Heart left ventricle (tissue), 13 donors: ENCODE results near the gene TANGO6.

ENCODE experiments used
- CTCF ChIP-seq, 12 donors: fragments of 200-600 bp; sonication (generic) in 4 of 12; IDR thresholded peaks; one replicate each; pipeline versions ENCODE4 v1.5.0 to v1.8.0; 2018 to 2022; ENCODE audit warnings: antibody characterized with exemption in 12 of 12, mild to moderate bottlenecking in 5 of 12
- POLR2A ChIP-seq, 2 donors: fragments of 450-650 bp; IDR thresholded peaks; one replicate each; pipeline ENCODE4 v1.6.1; 2017; ENCODE audit warnings: antibody characterized with exemption in 2 of 2, mild to moderate bottlenecking in 2 of 2, moderate library complexity in 2 of 2
- donor health status: ischemic (EF 13 %, LVEDD 7.1; RV severe dilation, severe dysfunction).
- donor health status: DM: no; HTN: yes; CAD: no.
- donor health status: DM: no; HTN: no; CAD: no.
- donor health status: ischemic (EF 25% LVEDD 6.9; RV normal size, moderate dysfunction).
- donor health status: ischemic (EF 25% LVEDD 5.7; RV mildly dilated, moderate dysfunction).
- donor health status: ischemic (EF 35%, LVEDD 5.7; RV mildly dilated, moderate dysfunction).
- donor health status: nonischemic (EF 11% LVEDD 7.7; RV severe dilation, severe dysfunction).
- donor health status: DM: yes; HTN: yes; CAD: no.
- donor health status: PGD.
- donor health status: ischemic (EF 29% LVEDD 5.4; RV normal size, mild dysfunction).
- donor health status: nonischemic (EF 23%, LVEDD 6.1; RV moderate dilation, normal function).

- TF ChIP-seq CTCF (IDR thresholded peaks at IDR 0.05) = no peak
- no peak for TF ChIP-seq POLR2A (IDR thresholded peaks at IDR 0.05)
These were observed 36.4 kb upstream of the TANGO6 start for GRCh38 chr16:68806981-68807380.
